Ascending aorta (tissue), 2 donors: Measurements from ENCODE around the gene RHD. TPM values are rescaled to one million over a fixed set of nuclear protein-coding genes. Genes with fewer than 3 reads are reported as not detected.
"Not testable (repeated sequence)": the region's sequence is repeated elsewhere in the genome, so short reads cannot be mapped to it uniquely, and the experiment has no call there.

Experiments used
- DNase-seq, 2 donors: peaks; one replicate each; pipeline ENCODE4 v3.0.0-alpha.2; 2019; ENCODE audit warnings: low spot score in 2 of 2
- H3K27ac ChIP-seq, 2 donors: fragments of 200-600 bp; sonication (generic); one replicate each; pipeline ENCODE4 v1.5.1; 2016 to 2017; ENCODE audit warnings: mild to moderate bottlenecking in 1 of 2
- H3K27me3 ChIP-seq: fragments of 200-600 bp; sonication (generic); one replicate; pipeline ENCODE4 v1.5.1; 2017
- H3K36me3 ChIP-seq, 2 donors: fragments of 200-600 bp; sonication (generic); one replicate each; pipeline ENCODE4 v1.5.1; 2016
- H3K4me1 ChIP-seq, 2 donors: fragments of 200-600 bp; sonication (generic); one replicate each; pipeline ENCODE4 v1.5.1; 2016 to 2017; ENCODE audit warnings: mild to moderate bottlenecking in 1 of 2
- H3K4me3 ChIP-seq, 2 donors: fragments of 200-600 bp; sonication (generic); one replicate each; pipeline ENCODE4 v1.5.1; 2016 to 2017; ENCODE audit warnings: mild to moderate bottlenecking in 1 of 2
- H3K9me3 ChIP-seq, 2 donors: fragments of 200-600 bp; sonication (generic); one replicate each; pipeline ENCODE4 v1.5.1; 2016
- intact Hi-C: fragments of 100-400 bp; cut with DNase I; formaldehyde crosslinking; loops from one replicate; pipeline ENCODE4 v1.15.1; 2023
- total RNA-seq: library from RNA; depleted of rRNA; stranded (reverse); fragments of >200 nt; gene quantifications from one replicate; pipeline ENCODE4 v1.1.0, GENCODE V29; 2016
- TF ChIP-seq, protein P1 (sequence below), 3 experiments: fragments of 200-600 bp in 2 of 3; fragments of 450-650 bp in 1 of 3; sonication (generic) in 2 of 3; IDR thresholded peaks; one replicate each; pipeline ENCODE4 v1.5.1; 2016 to 2019; ENCODE audit warnings: antibody characterized with exemption in 3 of 3, mild to moderate bottlenecking in 1 of 3, moderate library complexity in 1 of 3

Gene RHD
- total RNA-seq, 1 donor from 2014 or later = not detected

GRCh38 chr1:25255706-25256577, 16.4 kb upstream of the RHD start:
- peak overlapping the region; percentile 72 to 77 for H3K27ac ChIP-seq

DNA sequence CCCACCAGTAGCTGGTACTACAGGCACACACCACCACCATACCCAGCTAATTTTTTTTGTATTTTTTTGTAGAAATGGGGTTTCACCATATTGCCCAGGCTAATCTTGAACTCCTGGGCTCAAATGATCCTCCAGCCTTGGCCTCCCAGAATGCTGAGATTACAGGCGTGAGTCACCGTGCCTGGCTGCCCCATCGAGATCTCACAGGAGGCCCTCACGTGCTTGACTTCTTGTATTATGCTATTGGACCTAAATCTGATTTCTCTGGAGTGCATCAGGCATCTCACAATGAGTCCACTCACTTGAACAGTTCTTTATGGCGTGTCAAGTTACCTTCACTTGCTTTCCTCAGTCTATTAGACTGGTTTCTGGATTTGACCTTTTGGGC, 15.7 kb upstream of the RHD start:
- Histone ChIP-seq H3K27me3 (no peaks in the 10 kb centered on the region), H3K4me3 (no peak overlapping the region), H3K9me3 (no peaks in the 10 kb centered on the region), H3K36me3 (no peaks in the 10 kb centered on the region), H3K4me1 (peaks cover 0 to 20% of the 10 kb centered on the region in 2 donors), H3K27ac (peak overlapping the region; percentile 72 to 77)
- TF ChIP-seq, protein P1, sequence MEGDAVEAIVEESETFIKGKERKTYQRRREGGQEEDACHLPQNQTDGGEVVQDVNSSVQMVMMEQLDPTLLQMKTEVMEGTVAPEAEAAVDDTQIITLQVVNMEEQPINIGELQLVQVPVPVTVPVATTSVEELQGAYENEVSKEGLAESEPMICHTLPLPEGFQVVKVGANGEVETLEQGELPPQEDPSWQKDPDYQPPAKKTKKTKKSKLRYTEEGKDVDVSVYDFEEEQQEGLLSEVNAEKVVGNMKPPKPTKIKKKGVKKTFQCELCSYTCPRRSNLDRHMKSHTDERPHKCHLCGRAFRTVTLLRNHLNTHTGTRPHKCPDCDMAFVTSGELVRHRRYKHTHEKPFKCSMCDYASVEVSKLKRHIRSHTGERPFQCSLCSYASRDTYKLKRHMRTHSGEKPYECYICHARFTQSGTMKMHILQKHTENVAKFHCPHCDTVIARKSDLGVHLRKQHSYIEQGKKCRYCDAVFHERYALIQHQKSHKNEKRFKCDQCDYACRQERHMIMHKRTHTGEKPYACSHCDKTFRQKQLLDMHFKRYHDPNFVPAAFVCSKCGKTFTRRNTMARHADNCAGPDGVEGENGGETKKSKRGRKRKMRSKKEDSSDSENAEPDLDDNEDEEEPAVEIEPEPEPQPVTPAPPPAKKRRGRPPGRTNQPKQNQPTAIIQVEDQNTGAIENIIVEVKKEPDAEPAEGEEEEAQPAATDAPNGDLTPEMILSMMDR (IDR thresholded peaks at IDR 0.05) = no peak
- intact Hi-C loops = no loop called here
- no peak for DNase-seq

More at GRCh38 chr1:25255706-25256577, 16.4 kb upstream of the RHD start:
- Histone ChIP-seq H3K4me3 (no peak overlapping the region), H3K27me3 (no peaks in the 10 kb centered on the region), H3K9me3 (no peaks in the 10 kb centered on the region), H3K4me1 (peaks cover 0 to 20% of the 10 kb centered on the region in 2 donors), H3K36me3 (no peaks in the 10 kb centered on the region)
- TF ChIP-seq, protein P1 (IDR thresholded peaks at IDR 0.05) = no peak
- DNase-seq = no peak
- intact Hi-C loops = no loop called here

- Histone ChIP-seq H3K4me1 (peaks cover 0 to 20% of the 10 kb centered on the region in 2 donors), H3K4me3 (no peak overlapping the region), H3K27me3 (no peaks in the 10 kb centered on the region), H3K36me3 (no peaks in the 10 kb centered on the region), H3K9me3 (no peaks in the 10 kb centered on the region), H3K27ac (peak overlapping the region; percentile 72 to 77)
- no peak for DNase-seq
- TF ChIP-seq, protein P1 (IDR thresholded peaks at IDR 0.05) = no peak
- intact Hi-C loops = no loop called here
Observed at GRCh38 chr1:25257196-25257595, 15.1 kb upstream of the RHD start.

GRCh38 chr1:25259813-25260212, 12.5 kb upstream of the RHD start:
- peak overlapping the region in 1 of 2 donors; percentile 40 for H3K27ac ChIP-seq
- H3K36me3 ChIP-seq, H3K4me3 ChIP-seq, DNase-seq, H3K9me3 ChIP-seq, H3K27me3 ChIP-seq, intact Hi-C loops: not testable (repeated sequence)
- peaks cover 0 to 20% of the 10 kb centered on the region in 2 donors for H3K4me1 ChIP-seq

DNA sequence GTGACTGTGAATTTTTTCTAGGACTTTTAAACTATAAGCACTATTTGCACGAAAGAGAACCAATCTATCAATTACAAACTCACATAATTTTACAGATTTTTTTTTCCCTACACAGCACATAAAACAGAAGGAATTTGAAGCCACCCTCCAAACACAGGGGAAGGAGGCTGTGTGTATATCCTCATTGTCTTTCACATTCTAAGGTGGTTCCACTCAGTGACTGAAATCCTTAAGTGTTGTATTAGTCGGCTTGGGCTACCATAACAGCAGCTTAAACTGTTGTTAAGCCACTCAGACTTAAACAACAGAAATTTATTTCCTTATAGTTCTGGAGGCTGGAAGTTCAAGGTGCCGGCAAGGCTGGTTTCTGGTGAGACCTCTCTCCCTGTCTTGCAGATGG, 12.0 kb upstream of the RHD start:
- H3K27ac ChIP-seq, H3K4me3 ChIP-seq, H3K9me3 ChIP-seq, intact Hi-C loops, H3K36me3 ChIP-seq, H3K27me3 ChIP-seq, DNase-seq: not testable (repeated sequence)
- H3K4me1 ChIP-seq = peaks cover 0 to 20% of the 10 kb centered on the region in 2 donors

GRCh38 chr1:25266554-25267287, 5.6 kb upstream of the RHD start:
- H3K27ac ChIP-seq = peak overlapping the region in 1 of 2 donors; percentile 92
- intact Hi-C loops = not testable (repeated sequence)
- H3K4me3 ChIP-seq = peak overlapping the region; percentile 42 to 81

GRCh38 chr1:25267288-25268142, 4.8 kb upstream of the RHD start:
- intact Hi-C loops, H3K27me3 ChIP-seq: not testable (repeated sequence)
- peak overlapping the region; percentile 33 to 81 for H3K4me3 ChIP-seq

More at GRCh38 chr1:25266554-25267287, 5.6 kb upstream of the RHD start:
- H3K27me3 ChIP-seq, H3K9me3 ChIP-seq, H3K36me3 ChIP-seq, H3K4me1 ChIP-seq, DNase-seq: not testable (repeated sequence)
- TF ChIP-seq, protein P1 (IDR thresholded peaks at IDR 0.05) = peak in 1 of 3 experiments; percentile 33

GRCh38 chr1:25268143-25268760, 4.1 kb upstream of the RHD start:
- peak overlapping the region in 1 of 2 donors; percentile 81 for H3K4me3 ChIP-seq
- intact Hi-C loops, H3K36me3 ChIP-seq, H3K9me3 ChIP-seq, H3K4me1 ChIP-seq, DNase-seq, H3K27me3 ChIP-seq: not testable (repeated sequence)
- peak overlapping the region in 1 of 2 donors; percentile 92 for H3K27ac ChIP-seq

More at GRCh38 chr1:25267288-25268142, 4.8 kb upstream of the RHD start:
- H3K4me1 ChIP-seq, H3K9me3 ChIP-seq, H3K36me3 ChIP-seq: not testable (repeated sequence)
- H3K27ac ChIP-seq = peak overlapping the region; percentile 40 to 92
- DNase-seq = peak; percentile 57 to 82
